HG03521 (cell line): ENCODE results near the gene WNK4.
A peak's percentile ranks its signal among the peaks of the same experiment; 100 is the strongest.

Experiments
- ATAC-seq: cut with Tn5 transposase; IDR thresholded peaks from one replicate; pipeline ENCODE4 v1.9.1; 2021; ENCODE audit warnings: mild to moderate bottlenecking, moderate library complexity; ENCODE audit not compliant: unreplicated experiment

WNK4 gene

DNA sequence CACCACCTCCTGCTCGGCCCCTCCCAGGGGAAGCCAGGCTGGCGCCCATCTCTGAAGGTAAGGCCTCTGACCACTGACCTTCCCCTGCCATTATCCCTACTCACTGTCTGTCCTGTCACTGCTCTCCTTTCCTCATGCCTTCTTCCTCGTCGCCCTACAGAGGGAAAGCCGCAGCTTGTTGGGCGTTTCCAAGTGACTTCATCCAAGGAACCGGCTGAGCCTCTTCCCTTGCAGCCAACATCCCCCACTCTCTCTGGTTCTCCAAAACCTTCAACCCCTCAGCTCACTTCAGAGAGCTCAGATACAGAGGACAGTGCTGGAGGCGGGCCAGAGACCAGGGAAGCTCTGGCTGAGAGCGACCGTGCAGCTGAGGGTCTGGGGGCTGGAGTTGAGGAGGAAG is 15.1 kb downstream of the WNK4 start:
- ATAC-seq, result no peak

GRCh38 chr17:42796066-42796758 is 15.8 kb downstream of the WNK4 start:
- no peak for ATAC-seq

DNA sequence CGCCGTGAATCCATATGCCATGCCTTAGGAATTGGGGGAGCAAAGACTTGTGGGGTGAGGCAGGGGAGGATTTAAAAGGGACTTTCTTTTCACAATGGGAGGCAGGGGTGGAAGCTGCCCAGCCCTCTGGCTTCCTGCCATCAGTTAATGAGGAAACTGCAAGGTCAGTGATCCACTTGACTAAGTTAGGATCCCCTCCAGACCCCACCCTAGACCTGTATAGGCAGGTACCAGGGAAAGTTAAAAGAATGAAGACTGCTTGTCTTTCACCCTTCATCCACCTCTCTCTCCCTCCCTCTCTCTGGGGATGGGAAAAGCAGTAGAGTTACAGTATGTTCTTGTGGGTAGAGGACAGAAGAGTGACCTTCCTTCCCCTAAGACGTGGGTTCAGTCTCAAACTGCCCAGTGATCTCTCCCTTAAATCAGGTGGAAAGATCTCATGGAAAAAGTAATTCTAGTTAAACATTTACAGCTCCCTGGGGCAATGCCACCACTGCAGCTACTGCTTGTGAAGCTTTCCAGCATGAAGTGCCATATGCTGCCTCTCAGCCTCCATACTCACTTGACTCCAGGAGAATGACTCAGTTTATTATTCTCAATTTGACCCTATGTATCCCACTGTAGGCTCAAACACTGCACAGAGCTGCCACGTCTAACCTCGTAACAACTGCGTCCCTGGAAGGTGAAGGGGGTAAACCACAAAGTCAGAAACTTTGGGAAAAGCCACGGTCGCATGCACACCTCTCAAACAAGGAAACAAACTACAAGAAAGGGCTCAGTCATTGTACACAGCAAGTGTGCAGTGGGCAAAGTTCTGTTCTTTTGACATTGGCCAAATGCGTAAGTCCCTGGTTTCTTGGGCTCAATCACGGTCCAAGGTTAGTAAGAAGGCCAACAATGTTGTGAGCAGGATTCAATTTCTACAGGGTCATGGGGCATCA is 16.9 kb downstream of the WNK4 start:
- ATAC-seq, result no peak

DNA sequence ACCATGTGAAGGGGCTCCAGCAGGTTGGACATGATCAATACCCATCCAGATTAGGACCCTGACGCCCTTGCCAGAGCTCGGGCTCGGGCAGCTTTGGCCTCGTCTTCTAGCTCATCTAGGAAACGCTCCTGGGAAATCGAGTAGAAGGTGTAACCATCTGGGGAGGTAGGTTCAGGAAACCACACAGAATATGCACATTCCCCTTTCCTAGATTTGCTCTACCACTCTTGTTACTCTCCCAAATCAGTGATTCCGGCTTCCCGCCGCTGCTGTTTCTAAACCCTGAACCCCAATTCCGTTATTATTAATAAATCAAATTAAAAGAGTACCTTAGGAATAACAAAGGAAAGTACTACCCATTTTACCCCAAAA is 17.6 kb downstream of the WNK4 start:
- no peak for ATAC-seq

DNA sequence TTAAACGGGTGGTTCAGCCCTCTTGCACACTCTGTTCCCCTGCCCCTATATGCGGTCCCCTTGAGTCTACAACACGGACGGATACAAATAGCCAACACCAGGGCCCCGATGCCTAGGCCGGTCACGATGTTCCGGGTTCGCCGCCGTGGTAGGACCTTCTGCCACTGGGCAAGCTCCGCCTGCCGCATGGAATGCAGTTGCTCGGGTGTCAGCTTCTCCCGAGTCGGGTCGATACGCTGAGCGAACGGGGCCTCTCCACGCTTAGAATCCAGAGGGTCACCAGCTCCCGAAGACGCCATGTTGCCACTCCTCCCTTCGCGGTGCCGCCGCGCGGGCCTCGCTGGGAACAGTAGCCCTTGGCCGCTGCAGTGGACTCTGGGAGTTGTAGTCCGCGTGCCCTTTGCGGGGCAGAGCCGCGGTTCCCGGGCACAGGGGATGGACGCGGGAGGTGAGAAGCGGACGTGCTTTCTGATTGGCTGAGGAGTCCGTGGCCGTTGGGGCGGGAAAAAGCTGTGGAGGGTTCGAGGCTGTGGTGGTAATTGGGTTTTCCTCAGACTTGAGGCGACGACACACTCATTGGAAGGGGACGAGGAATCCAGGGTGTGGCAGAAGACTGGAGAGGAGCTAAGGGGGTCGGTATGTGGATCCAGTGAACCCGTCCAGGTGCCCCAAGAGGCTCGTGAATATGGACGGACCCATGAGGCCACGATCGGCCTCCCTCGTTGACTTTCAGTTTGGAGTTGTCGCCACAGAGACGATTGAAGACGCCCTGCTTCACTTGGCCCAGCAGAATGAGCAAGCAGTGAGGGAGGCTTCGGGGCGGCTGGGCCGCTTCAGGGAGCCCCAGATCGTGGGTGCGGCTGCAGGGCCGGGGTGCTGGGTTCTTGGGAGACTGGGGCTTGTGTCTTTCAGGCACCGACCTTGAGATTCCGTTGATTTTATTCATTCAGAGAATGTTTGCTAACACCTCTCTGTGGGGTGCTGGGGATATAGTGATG is 18.3 kb downstream of the WNK4 start, which contains the start of the genes CNTD1 and COA3:
Gene CNTD1 (plus strand): TSS at position 479 of the 998 bp plus-strand sequence. CDS start 207 bp downstream, at position 686.
Gene COA3 (minus strand): TSS at position 322 of the 998 bp plus-strand sequence. CDS start 23 bp downstream, at position 299.
- ATAC-seq, result no peak

GRCh38 chr17:42803074-42803883 is 22.9 kb downstream of the WNK4 start:
- no peak for ATAC-seq

DNA sequence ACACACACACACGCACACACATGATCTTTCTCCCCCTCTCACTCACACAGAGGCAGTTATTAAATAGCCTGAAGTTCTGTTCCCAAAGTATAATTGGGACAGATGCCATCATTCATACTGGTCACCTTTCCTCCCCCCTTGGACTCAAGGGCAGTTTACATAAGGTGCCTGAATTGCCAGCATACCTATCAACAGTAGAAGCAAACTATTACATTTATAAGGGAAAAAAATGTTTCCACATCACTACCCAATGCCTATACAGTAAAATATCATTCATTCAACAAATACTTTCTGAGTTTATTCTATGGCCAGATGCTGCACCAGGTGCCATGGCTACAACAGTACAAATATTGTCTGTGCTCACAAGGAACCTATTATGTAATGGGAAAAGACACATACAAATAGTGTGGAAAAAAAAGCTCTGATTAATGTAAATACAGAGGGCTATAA is 24.5 kb downstream of the WNK4 start:
- no peak for ATAC-seq

GRCh38 chr17:42806249-42806648 is 25.8 kb downstream of the WNK4 start:
- ATAC-seq, result no peak

DNA sequence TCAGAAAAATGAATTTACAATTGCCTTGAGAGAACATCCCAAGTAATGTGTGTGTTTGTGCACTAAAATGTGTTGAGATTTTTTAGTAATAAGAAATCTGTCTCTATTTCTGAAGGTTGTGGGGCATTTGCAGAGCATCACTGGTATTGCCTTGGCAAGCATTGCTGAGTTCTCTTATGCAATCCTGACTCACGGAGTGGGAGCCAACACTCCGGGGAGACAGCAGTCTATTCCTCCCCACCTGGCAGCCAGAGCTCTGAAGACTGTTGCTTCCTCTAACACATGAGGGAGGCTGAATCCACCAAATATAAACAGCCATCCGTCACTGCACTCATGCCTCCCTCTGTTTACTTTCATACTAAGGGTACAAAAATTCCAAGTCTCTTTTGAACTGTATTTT is 28.8 kb downstream of the WNK4 start:
- no peak for ATAC-seq

DNA sequence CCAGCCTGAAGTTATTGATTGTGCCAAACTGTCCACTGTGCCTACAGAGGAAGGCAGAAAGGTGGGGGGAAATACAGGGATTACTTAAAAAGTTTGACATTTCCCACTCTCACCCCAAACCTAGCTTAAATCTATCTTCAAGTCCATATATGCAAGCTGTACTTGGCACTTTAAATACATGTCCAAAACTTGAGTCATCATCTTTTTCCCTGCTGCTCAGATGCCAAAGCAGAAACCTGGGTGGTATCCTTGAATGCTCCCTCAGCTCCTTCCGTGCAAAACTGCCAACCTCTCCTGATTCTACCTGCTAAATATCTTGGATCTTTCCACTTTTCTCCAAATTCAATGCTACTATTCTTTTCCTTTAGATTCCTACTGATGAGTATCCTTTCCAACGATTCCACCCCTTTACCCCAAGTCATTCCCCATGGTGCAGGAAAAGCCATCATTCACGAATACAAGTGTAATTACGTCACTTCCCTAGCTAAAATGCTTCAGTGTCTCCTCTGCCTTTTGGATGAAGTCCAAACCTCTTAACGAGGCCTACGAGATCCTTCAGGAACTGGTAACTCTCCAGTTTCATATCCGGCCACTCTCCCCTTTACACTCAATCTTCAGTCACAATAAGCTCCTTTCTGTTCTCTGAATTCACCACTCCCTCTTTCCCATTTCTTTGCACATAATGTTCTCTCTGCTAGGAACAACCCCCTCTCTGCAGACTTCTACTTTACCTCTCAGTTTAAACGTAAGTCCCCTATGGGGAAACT is 34.4 kb downstream of the WNK4 start:
- no peak for ATAC-seq

DNA sequence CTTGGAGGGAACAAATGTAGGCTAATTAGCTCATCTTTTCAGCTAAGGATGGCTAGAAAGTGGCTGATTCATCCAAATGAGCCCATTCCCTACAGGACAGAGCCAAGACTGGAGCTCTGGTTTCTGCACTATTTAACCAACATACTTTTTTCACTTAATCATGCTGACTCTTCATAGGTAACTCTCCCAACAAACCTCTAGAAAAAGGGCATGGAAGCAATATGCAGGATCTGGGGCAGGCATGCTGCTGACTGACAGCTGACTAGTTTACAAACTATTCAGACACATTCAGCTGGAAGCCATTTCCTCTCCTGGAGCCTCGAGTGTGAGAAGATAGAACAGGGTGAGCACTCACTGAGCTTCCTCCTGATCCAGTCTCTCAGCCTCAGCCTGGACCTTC is 37.5 kb downstream of the WNK4 start:
- ATAC-seq, result no peak

GRCh38 chr17:42818379-42818778 is 38.0 kb downstream of the WNK4 start:
- ATAC-seq, result no peak

GRCh38 chr17:42819939-42820535 is 39.6 kb downstream of the WNK4 start:
- no peak for ATAC-seq

DNA sequence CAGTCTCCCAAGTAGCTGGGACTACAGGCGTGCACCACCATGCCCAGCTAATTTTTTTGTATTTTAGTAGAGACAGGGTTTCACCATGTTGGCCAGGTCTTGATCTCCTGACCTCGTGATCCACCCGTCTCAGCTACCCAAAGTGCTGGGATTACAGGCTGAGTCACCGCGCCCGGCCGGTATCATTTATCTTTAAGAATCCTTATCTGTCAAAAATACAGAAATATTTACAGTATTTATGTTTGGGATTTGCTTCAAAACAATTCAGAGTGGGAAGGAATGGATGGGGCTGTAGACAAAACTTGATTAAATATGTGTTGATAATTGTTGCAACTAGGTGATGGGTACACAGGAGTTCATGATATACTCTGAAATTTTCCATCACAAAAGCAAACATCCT is 40.8 kb downstream of the WNK4 start:
- ATAC-seq, result no peak

DNA sequence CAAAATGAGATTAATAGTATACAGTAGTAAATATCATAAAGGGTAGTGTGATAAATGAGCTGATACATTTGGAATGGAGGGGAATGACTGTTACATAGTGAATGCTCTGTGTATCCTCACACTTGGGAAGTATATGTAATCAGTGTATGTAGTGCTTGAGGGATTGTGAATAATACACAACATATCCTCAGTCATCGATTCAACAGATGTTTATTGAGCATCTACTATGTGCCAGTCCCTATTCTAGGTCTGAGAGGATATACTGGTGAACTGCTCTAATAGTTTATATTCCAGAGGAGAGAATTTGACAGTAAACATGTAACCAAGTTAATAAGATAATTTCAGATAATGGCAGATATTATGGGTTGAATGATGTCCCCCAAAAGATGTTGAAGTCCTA is 47.1 kb downstream of the WNK4 start:
- ATAC-seq, result no peak

- no peak for ATAC-seq
These were observed 50.6 kb downstream of the WNK4 start for GRCh38 chr17:42830971-42831370.

DNA sequence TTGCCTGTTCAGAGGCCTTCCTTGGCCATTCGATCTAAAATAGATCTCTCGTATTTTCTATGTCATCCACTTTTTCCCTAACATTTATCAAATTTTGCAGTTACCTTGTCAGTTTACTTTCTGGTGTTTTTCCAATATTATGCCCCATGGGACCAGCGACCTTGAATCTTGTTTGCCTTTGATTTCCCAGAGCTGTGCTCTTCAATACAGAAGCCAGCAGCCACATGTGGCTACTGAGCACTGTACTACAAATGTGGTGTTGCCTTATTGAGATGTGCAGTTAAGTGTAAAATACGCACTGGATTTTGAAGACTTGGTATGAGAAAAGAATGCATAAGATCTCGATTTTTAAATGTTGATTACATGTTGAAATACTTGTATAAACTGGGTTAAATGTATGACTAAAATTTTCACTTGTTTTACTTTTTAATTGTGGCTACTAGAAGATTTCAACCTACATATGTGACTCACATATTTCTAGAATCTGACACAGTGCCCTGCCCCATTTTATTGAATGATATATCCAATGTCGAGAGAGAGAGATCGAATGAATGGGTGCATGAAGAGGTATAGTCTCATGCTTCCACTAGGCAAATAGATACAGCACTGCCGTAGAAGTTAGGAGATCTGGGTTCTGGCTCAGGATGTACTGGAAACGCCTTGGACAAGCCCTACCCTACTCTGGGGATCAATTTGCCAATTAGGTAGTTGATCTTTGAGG is 52.0 kb downstream of the WNK4 start:
- peak; percentile 4 for ATAC-seq
